Lower lobe of right lung (tissue), 2 donors: ENCODE data around the gene NEXN. TPM values are rescaled to one million over a fixed set of nuclear protein-coding genes. Genes with fewer than 3 reads are reported as not detected.
"Not testable (repeated sequence)": the region's sequence is repeated elsewhere in the genome, so short reads cannot be mapped to it uniquely, and the experiment has no call there.

Experiments
- ATAC-seq, 2 donors: fragments of 200-7000 bp; cut with Tn5 transposase; one replicate each; pipeline ENCODE4 v1.9.1; 2020 to 2022; ENCODE audit warnings: mild to moderate bottlenecking in 2 of 2, moderate library complexity in 2 of 2
- DNase-seq: peaks from one replicate; pipeline ENCODE4 v3.0.0-alpha.2; 2020
- H3K27ac ChIP-seq: fragments of 200-600 bp; one replicate; pipeline ENCODE4 v1.8.0; 2022
- H3K27me3 ChIP-seq: fragments of 200-600 bp; one replicate; pipeline ENCODE4 v1.8.0; 2022; ENCODE audit warnings: low read depth
- H3K36me3 ChIP-seq: fragments of 200-600 bp; one replicate; pipeline ENCODE4 v1.8.0; 2022; ENCODE audit warnings: mild to moderate bottlenecking
- H3K4me1 ChIP-seq: fragments of 200-600 bp; one replicate; pipeline ENCODE4 v1.8.0; 2022
- H3K4me3 ChIP-seq: fragments of 200-600 bp; one replicate; pipeline ENCODE4 v1.8.0; 2022; ENCODE audit warnings: mild to moderate bottlenecking
- H3K9me3 ChIP-seq: fragments of 200-600 bp; one replicate; pipeline ENCODE4 v1.8.0; 2022
- intact Hi-C: fragments of 100-400 bp; cut with DNase I; formaldehyde crosslinking; loops from one replicate; pipeline ENCODE4 v1.11.0; 2022
- total RNA-seq: library from RNA; stranded (reverse); fragmentation: NEBNext Ultra II Directional; extraction: Animal tissue kit (Norgen Biotek cat#: 25700); gene quantifications from one replicate; pipeline ENCODE4 v1.2.1, GENCODE V29; 2021
- TF ChIP-seq, protein P1 (sequence below): fragments of 200-600 bp; IDR thresholded peaks from one replicate; pipeline ENCODE4 v1.8.0; 2022; ENCODE audit warnings: antibody characterized with exemption, mild to moderate bottlenecking
- donor health status: DM: no; HTN: yes; CAD: no; lungs with severe emphysema.

NEXN gene
- total RNA-seq, 1 donor from 2014 or later: 16.5 TPM

DNA sequence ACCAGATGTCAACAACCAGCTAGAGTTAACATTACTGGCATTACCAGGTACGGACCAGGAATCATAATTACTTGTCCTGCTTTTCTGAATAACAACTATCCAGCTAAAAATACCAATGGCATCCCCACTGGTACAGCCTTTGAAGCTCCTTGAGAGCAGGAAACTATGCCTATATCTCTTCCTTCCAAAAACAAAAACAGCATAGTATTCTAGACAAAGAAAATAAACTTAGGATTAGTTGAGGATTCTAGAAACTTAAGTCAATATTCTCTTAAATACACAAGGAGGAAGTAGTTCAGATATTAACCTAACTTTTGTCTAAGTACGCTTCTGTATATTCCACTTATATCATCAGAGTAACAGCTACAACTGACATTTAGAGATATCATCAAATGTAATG is 87.5 kb downstream of the NEXN start:
- Histone ChIP-seq H3K4me3 (peak overlapping the region; percentile 76), H3K4me1 (peaks cover 49% of the 10 kb centered on the region), H3K9me3 (no peaks in the 10 kb centered on the region), H3K36me3 (peaks cover 3% of the 10 kb centered on the region), H3K27ac (no peak overlapping the region), H3K27me3 (no peaks in the 10 kb centered on the region)
- no peak for DNase-seq
- TF ChIP-seq, protein P1, sequence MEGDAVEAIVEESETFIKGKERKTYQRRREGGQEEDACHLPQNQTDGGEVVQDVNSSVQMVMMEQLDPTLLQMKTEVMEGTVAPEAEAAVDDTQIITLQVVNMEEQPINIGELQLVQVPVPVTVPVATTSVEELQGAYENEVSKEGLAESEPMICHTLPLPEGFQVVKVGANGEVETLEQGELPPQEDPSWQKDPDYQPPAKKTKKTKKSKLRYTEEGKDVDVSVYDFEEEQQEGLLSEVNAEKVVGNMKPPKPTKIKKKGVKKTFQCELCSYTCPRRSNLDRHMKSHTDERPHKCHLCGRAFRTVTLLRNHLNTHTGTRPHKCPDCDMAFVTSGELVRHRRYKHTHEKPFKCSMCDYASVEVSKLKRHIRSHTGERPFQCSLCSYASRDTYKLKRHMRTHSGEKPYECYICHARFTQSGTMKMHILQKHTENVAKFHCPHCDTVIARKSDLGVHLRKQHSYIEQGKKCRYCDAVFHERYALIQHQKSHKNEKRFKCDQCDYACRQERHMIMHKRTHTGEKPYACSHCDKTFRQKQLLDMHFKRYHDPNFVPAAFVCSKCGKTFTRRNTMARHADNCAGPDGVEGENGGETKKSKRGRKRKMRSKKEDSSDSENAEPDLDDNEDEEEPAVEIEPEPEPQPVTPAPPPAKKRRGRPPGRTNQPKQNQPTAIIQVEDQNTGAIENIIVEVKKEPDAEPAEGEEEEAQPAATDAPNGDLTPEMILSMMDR: no peak
- intact Hi-C loops: no loop called here
- ATAC-seq: no peak

DNA sequence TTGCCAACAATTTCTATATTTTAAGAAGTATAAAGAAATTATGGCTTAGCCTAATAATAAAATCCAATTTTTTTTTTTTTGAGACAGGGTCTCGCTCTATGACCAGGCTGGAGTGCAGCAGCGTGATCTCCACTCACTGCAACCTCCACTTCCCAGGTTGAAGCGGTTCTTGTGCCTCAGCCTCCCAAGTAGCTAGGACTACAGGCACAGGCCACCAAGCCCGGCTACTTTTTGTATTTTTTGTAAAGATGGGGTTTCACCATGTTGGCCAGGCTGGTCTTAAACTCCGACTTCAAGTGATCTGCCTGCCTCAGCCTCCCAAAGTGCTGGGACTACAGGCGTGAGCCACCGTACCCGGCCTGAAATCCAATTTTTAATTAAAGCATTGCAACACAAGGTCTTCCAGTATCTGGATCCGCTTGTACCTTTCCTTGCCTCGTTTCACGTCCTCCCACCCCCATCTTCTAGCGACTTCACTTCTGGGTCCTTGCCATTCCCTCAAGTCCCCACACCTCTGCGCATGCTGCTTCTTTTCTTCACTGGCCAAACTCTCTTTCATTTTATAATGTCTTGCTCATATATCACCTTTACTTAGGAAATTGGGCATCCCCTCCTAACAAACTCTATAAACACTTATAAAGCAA is 88.1 kb downstream of the NEXN start:
- H3K27ac ChIP-seq: no peak overlapping the region
- no peak for ATAC-seq
- TF ChIP-seq, protein P1: no peak
- H3K27me3 ChIP-seq: no peaks in the 10 kb centered on the region
- H3K9me3 ChIP-seq: no peaks in the 10 kb centered on the region
- intact Hi-C loops: no loop called here
- H3K4me1 ChIP-seq: peaks cover 49% of the 10 kb centered on the region
- DNase-seq: no peak
- H3K36me3 ChIP-seq: peaks cover under 1% of the 10 kb centered on the region
- peak overlapping the region; percentile 76 for H3K4me3 ChIP-seq

DNA sequence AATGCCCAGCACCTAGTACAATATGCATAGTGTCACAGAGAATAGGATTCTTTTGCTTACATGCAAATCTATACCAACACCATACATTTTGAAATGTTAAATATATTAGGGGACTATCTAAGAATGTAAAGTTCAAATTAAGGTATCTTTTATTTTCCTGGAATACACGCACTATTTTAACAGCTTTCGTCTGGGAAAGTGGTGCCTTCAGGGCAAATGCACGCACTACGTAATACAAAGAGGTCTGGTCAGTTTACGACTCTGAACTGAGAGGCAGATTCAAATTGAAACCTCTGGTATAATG is 89.5 kb downstream of the NEXN start:
- no peak for DNase-seq
- TF ChIP-seq, protein P1: no peak
- peak overlapping the region; percentile 76 for H3K4me3 ChIP-seq
- no peaks in the 10 kb centered on the region for H3K36me3 ChIP-seq
- intact Hi-C loops: no loop called here
- H3K4me1 ChIP-seq: peaks cover 40% of the 10 kb centered on the region
- no peaks in the 10 kb centered on the region for H3K27me3 ChIP-seq
- H3K9me3 ChIP-seq: no peaks in the 10 kb centered on the region
- no peak for ATAC-seq
- H3K27ac ChIP-seq: peak overlapping the region; percentile 96

DNA sequence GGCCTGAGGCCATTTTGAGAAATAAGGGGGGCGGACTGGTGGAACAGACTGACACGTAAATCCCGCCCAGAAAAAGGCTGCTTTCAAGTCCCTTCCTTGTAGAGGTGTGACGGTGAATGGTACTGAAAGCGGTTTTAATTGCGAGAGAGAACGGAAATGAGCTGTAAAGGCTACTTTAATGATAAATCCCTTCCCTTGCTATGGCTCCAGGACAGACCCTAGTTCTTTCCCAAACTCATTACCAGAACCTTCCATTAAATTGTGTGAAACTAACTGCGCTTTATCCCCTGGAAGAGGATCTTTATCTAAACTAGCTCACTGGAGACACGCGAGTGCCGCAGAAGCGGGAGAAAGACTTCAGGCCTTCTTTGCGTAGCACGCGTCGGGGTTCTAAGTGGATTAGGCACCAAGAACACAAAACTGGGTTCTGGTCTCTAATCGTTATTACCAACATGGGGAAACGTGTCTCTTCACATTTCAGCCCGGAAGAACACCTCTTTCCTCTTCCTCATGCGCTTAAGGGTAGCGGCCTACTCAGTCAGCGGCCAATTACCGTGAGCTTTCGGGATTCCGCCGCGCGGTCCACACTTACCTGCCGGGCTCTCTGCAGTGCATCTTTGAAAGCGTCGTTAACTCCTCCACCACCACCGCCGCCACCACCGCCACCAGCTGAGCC is 90.0 kb downstream of the NEXN start:
- H3K4me3 ChIP-seq: peak overlapping the region; percentile 76
- no peak for DNase-seq
- peaks cover 40% of the 10 kb centered on the region for H3K4me1 ChIP-seq
- TF ChIP-seq, protein P1: no peak
- H3K27me3 ChIP-seq: no peaks in the 10 kb centered on the region
- ATAC-seq: peak; percentile 87
- intact Hi-C loops: no loop called here
- H3K27ac ChIP-seq: peak overlapping the region; percentile 96
- no peaks in the 10 kb centered on the region for H3K9me3 ChIP-seq
- H3K36me3 ChIP-seq: no peaks in the 10 kb centered on the region

DNA sequence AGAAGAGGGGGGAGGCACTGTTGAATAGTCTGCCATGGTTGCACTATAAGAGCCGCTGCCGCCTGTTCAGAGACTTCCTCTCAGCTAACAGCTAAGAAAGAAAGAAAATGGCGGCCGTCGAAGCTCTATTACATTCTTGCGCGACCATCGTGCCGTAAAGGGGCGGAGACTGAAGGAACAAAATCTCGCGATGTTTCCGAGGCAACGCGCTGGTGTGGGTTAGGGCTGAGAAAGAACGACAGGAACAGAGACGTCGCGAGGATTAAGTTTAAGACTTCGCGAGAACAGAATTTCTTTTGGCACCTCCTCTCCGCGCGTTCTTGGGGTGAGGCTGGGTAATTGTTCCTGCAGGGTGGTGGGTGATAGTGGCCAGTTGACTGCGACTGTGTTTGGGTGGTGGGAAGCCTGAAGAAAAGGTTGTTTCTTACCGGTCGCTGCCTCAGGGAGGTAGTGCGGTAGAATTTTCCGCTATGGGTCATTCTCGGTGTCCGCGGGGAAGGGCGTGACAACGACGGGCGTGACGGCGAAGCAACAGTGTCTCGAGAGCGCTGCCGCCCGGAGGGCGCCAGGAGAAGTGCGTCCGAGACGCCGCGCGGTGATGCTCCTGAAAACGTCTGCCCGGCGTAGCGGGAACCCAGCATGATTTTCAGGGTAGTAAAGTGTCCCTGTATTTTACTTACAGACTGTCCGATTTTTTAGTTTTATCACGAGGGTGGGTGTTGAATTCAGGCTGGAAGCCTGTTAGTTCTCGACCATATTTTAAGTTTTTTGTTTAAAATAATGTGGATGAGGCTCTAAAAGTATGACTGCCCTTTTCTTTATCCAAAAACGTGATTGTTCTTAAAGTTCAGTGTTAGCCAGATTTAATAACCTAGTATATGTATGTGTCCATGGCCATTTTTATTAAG is 90.8 kb downstream of the NEXN start, which contains the start of gene FUBP1:
FUBP1 (minus strand) TSS at position 104 of the 908 bp plus-strand sequence; CDS start at position 36, 68 bp downstream.
- H3K9me3 ChIP-seq: no peaks in the 10 kb centered on the region
- intact Hi-C loops: no loop called here
- H3K27ac ChIP-seq: peak within 1 kb of the TSS; percentile 96
- peak; percentile 96 to 97 for ATAC-seq
- H3K4me3 ChIP-seq: peak within 1 kb of the TSS; percentile 76
- no peaks in the 10 kb centered on the region for H3K27me3 ChIP-seq
- TF ChIP-seq, protein P1: peak; percentile 84
- H3K36me3 ChIP-seq: no peaks in the 10 kb centered on the region
- DNase-seq: peak; percentile 93
- peaks cover 46% of the 10 kb centered on the region for H3K4me1 ChIP-seq

DNA sequence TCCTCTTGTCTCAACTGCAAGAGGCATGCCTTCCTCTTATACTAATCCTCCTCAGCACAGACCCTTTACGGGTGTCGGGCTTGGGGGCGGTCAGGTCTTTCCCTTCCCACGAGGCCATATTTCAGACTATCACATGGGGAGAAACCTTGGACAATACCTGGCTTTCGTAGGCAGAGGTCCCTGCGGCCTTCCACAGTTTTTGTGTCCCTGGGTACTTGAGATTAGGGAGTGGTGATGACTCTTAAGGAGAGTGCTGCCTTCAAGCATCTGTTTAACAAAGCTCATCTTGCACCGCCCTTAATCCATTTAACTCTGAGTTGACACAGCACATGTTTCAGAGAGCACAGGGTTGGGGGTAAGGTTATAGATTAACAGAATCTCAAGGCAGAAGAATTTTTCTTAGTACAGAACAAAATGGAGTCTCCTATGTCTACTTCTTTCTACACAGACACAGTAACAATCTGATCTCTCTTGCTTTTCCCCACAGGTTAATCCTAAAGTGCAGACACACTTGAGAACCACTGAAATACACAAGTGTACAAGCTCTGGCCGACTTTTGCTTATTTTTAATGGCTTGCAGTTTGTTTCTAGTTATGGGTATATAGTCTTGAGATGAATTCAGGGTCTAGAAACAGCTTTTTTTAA is 95.0 kb downstream of the NEXN start:
- intact Hi-C loops, H3K4me3 ChIP-seq, H3K27ac ChIP-seq, H3K9me3 ChIP-seq, H3K36me3 ChIP-seq, H3K27me3 ChIP-seq, ATAC-seq, DNase-seq: not testable (repeated sequence)
- H3K4me1 ChIP-seq: peaks cover 12% of the 10 kb centered on the region
